GM12878 (cell line): ENCODE data around the gene SPDL1. TPM values are rescaled to one million over a fixed set of nuclear protein-coding genes. Genes with fewer than 3 reads are reported as not detected.

Experiments used
- ATAC-seq: fragments of 200-7000 bp; cut with Tn5 transposase; 3 replicates; pipeline ENCODE4 v1.9.1; 2020; ENCODE audit warnings: mild to moderate bottlenecking, moderate library complexity
- BruUV-seq: library from RNA; stranded (reverse); fragments of 400-500 nt; replicated peaks from 2 replicates; lab custom pipeline; 2021; lab: Mats Ljungman, UMichigan
- CTCF ChIA-PET: fragments of 300-600 bp; sonication (Branson Sonifier 250); formaldehyde crosslinking; extraction: SDS; loops from one replicate; lab custom pipeline; 2021; ENCODE audit warnings: inconsistent platforms; lab: Yijun Ruan, JAX
- POLR2A ChIA-PET: fragments of 350-600 bp; formaldehyde crosslinking; extraction: SDS; loops from one replicate; lab custom pipeline; 2021; ENCODE audit warnings: inconsistent platforms; lab: Charles Lee
- RAD21 ChIA-PET: fragments of 300-600 bp; sonication (Branson Sonifier 250); formaldehyde crosslinking; loops from one replicate; lab custom pipeline; 2023; ENCODE audit warnings: antibody characterized with exemption; ENCODE audit not compliant: unreplicated experiment; lab: Charles Lee
- SMC1A ChIA-PET: fragments of 300-600 bp; sonication (Branson Sonifier 250); formaldehyde crosslinking; loops from one replicate; lab custom pipeline; 2023; ENCODE audit not compliant: unreplicated experiment, uncharacterized antibody; lab: Charles Lee
- DNase-seq: peaks from one replicate; pipeline ENCODE4 v3.0.0-alpha.2; 2011; ENCODE audit warnings: low read depth, low spot score
- FAIRE-seq: peaks from 3 replicates; lab custom pipeline; 2011; peaks lifted over from hg19 to GRCh38; lab: Jason Lieb, UNC
- H2AFZ ChIP-seq: 2 replicates; pipeline ENCODE4 v1.6.0; 2011; ENCODE audit warnings: low read depth, low read length, control low read depth; ENCODE audit not compliant: control insufficient read depth
- H3K27ac ChIP-seq: 2 replicates; pipeline ENCODE4 v1.5.1; 2011; ENCODE audit warnings: control low read depth; ENCODE audit not compliant: control insufficient read depth, insufficient read depth
- H3K27me3 ChIP-seq, 2 experiments: replicated peaks in 1 of 2; 2 replicates each; pipeline versions ENCODE4 v1.6.0 to v1.6.1; 2011; ENCODE audit warnings: low read length in 1 of 2; ENCODE audit not compliant: control insufficient read depth in 2 of 2, insufficient read depth in 2 of 2
- H3K36me3 ChIP-seq, 2 experiments: 2 replicates each; pipeline ENCODE4 v1.5.1; 2011; ENCODE audit warnings: low read length in 1 of 2; ENCODE audit not compliant: control insufficient read depth in 2 of 2, insufficient read depth in 2 of 2
- H3K4me1 ChIP-seq: 2 replicates; pipeline ENCODE4 v1.6.1; 2011; ENCODE audit warnings: mild to moderate bottlenecking, low read length, moderate library complexity, mixed read lengths; ENCODE audit not compliant: control insufficient read depth, insufficient read depth
- H3K4me2 ChIP-seq: 2 replicates; pipeline ENCODE4 v1.6.0; 2011; ENCODE audit warnings: control low read depth; ENCODE audit not compliant: control insufficient read depth, insufficient read depth
- H3K4me3 ChIP-seq: fragments of 200-600 bp; sonication (generic); 2 replicates; pipeline ENCODE4 v1.5.1; 2016
- H3K79me2 ChIP-seq: 2 replicates; pipeline ENCODE4 v1.6.0; 2011; ENCODE audit warnings: low read length; ENCODE audit not compliant: control insufficient read depth, insufficient read depth
- H3K9ac ChIP-seq: 2 replicates; pipeline ENCODE4 v1.8.0; 2011; ENCODE audit warnings: low read length, control low read depth, mixed read lengths; ENCODE audit not compliant: control insufficient read depth, insufficient read depth
- H3K9me3 ChIP-seq: replicated peaks from 3 replicates; pipeline ENCODE4 v1.5.1; 2011; ENCODE audit warnings: mild to moderate bottlenecking, low read length; ENCODE audit not compliant: control insufficient read depth, insufficient read depth
- H4K20me1 ChIP-seq: 2 replicates; pipeline ENCODE4 v1.6.0; 2011; ENCODE audit not compliant: control insufficient read depth, insufficient read depth
- BRCA1 ChIP-seq: IDR thresholded peaks from 2 replicates; pipeline ENCODE4 v1.6.1; 2011; ENCODE audit warnings: low read depth, low read length, improper control_type of control experiment
- EED ChIP-seq: sonication (generic); IDR thresholded peaks from 2 replicates; pipeline ENCODE4 v1.6.1; 2016; ENCODE audit warnings: antibody characterized with exemption, low read depth
- KLF5 ChIP-seq: fragments of 450-650 bp; IDR thresholded peaks from 2 replicates; pipeline ENCODE4 v1.6.1; 2014; ENCODE audit warnings: mild to moderate bottlenecking; ENCODE audit not compliant: partially characterized antibody
- MYC ChIP-seq: IDR thresholded peaks from 2 replicates; pipeline ENCODE4 v1.6.1; 2011; ENCODE audit warnings: mild to moderate bottlenecking, low read length, moderate library complexity, inconsistent platforms; ENCODE audit not compliant: insufficient read depth, insufficient replicate concordance, insufficient read length, severe bottlenecking
- RAD21 ChIP-seq: IDR thresholded peaks from 2 replicates; pipeline ENCODE4 v1.6.1; 2011; ENCODE audit warnings: mild to moderate bottlenecking, low read depth, low read length, moderate library complexity; ENCODE audit not compliant: insufficient read depth
- STAT1 ChIP-seq: fragments of 450-650 bp; conservative IDR thresholded peaks from 2 replicates; pipeline ENCODE4 v1.6.1; 2014; ENCODE audit warnings: antibody characterized with exemption, mild to moderate bottlenecking
- STAT3 ChIP-seq: IDR thresholded peaks from 2 replicates; pipeline ENCODE4 v1.6.1; 2011; ENCODE audit warnings: low read depth, low read length, improper control_type of control experiment
- TARDBP ChIP-seq: IDR thresholded peaks from 2 replicates; pipeline ENCODE4 v1.6.1; 2016; ENCODE audit warnings: borderline replicate concordance
- ZNF622 ChIP-seq: fragments of 450-650 bp; IDR thresholded peaks from 2 replicates; pipeline ENCODE4 v1.6.1; 2017; ENCODE audit warnings: mild to moderate bottlenecking, inconsistent platforms
- WGBS: methylation state at CpG from one replicate; pipeline ENCODE4 v1.1.6; 2016; ENCODE audit warnings: low lambda C conversion rate; ENCODE audit not compliant: insufficient replicate concordance, insufficient coverage; ENCODE audit errors: missing lambda C conversion rate; 5-methylcytosine and 5-hydroxymethylcytosine counted together
- in situ Hi-C: fragments of 300-500 bp; cut with MboI; formaldehyde crosslinking; loops from 9 replicates; pipeline ENCODE4 v1.14.3; 2018; ENCODE audit warnings: mixed read lengths
- intact Hi-C: fragments of 100-400 bp; cut with micrococcal nuclease; formaldehyde crosslinking; loops from one replicate; pipeline ENCODE4 v1.14.2; 2022; ENCODE audit not compliant: unreplicated experiment
- polyA plus RNA-seq, 11 experiments: library from polyadenylated mRNA; depleted of rRNA in 4 of 11; unstranded in 6 of 11; stranded (reverse) in 5 of 11; fragments of >200 nt; fragmentation: Nextera tagmentation in 4 of 11; fragmentation: Illumina TruSeq in 1 of 11; extraction: Ambion mirVana in 4 of 11; extraction: Trizol in 1 of 11; gene quantifications; 1 replicate in 1 of 11; 2 replicates in 10 of 11; pipeline versions ENCODE4 v1.2.1 to v1.2.3, GENCODE V29; 2011 to 2016; ENCODE audit warnings: inconsistent platforms in 2 of 11, missing spikeins in 2 of 11, low read depth in 1 of 11
- total RNA-seq, 4 experiments: library from RNA; depleted of rRNA in 3 of 4; stranded (reverse); fragments of >200 nt in 3 of 4; fragmentation: Illumina TruSeq in 1 of 4; extraction: Trizol in 1 of 4; gene quantifications; 2 replicates each; pipeline versions ENCODE4 v1.2.1 to v1.2.3, GENCODE V29; 2013 to 2021
- TF ChIP-seq, protein P1 (sequence below): fragments of 450-650 bp; formaldehyde crosslinking; IDR thresholded peaks from 2 replicates; pipeline ENCODE4 v1.4.0; 2022; ENCODE audit warnings: mild to moderate bottlenecking, moderate library complexity
- TF ChIP-seq, protein P2 (sequence below): fragments of 450-650 bp; IDR thresholded peaks from 2 replicates; pipeline ENCODE4 v1.6.1; 2017; ENCODE audit warnings: mild to moderate bottlenecking, moderate library complexity
- TF ChIP-seq, protein P3 (sequence below): fragments of 450-650 bp; IDR thresholded peaks from 2 replicates; pipeline ENCODE4 v1.6.1; 2017; ENCODE audit warnings: mild to moderate bottlenecking, low read depth, inconsistent platforms; ENCODE audit not compliant: poor library complexity, severe bottlenecking

Gene SPDL1
- total and polyA plus RNA-seq, 10 of the 15 experiments (the other 5 are each of a cell fraction or from before 2014, with no cell fraction given), result 34.2 to 69.9 (median 46.0) TPM

DNA sequence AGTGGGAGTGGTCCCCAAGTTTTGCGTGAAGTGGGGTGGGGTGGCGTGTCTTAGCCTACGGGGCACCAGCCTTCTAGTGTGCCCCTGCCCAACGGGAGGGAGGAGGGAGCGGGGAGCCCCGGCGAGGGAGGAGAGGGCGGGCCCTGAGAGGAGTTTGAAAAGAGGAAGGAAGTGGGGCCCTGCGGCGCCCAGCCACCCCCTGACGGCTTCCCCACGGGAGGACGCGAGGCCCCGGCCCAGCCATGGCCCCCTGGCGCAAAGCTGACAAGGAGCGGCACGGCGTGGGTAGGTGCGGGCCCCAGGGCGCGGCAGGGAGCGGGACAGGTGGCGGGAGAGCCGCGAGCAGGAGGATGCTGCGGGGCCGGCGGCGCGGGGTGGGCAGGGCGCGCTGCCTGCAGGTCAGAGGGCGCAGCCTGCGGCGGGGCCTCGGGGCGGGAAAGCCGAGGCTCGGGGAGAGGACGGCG lies 53.5 kb downstream of the SPDL1 start, which contains the start of gene DOCK2:
Gene DOCK2, plus strand, starts transcription at position 191 of the 464 bp plus-strand sequence. Its CDS starts 52 bp downstream, at position 243.
- SMC1A ChIA-PET, result interaction anchor here (0.9 to 4.9 kb wide), 16 partner anchors 10 to 327 kb away, joined by 3 to 36 read pairs (median 4); partner anchors contain the start of gene SPDL1
- CTCF ChIA-PET, result interaction anchor here (0.8 to 2.0 kb wide), 9 partner anchors 9 to 649 kb away, joined by 3 to 12 read pairs (median 4); partner anchors contain the start of genes INSYN2B and SPDL1
- peak within 1 kb of the TSS; percentile 89 for H3K4me3 ChIP-seq
- peaks cover 56% of the 10 kb centered on the region for H3K79me2 ChIP-seq
- RAD21 ChIA-PET, result interaction anchor here (0.6 to 4.6 kb wide), 11 partner anchors 12 to 174 kb away, joined by 3 to 47 read pairs (median 5); partner anchors contain the start of gene SPDL1
- peaks cover 4% of the 10 kb centered on the region; the same call in 1 of the 2 replicates for H4K20me1 ChIP-seq
- H3K27ac ChIP-seq, result peak within 1 kb of the TSS; percentile 98
- intact Hi-C loops (loop anchor here (1.0 to 2.0 kb wide), 3 partner anchors 20 to 1058 kb away; partner anchors contain the start of gene PANK3), in situ Hi-C loops (no loop called here)
- ATAC-seq, result peak; percentile 95
- WGBS, result 1% methylated on average over 31 of the region's 42 CpGs
- peak within 1 kb of the TSS; percentile 98 for H3K9ac ChIP-seq
- peaks cover 0 to 6% of the 10 kb centered on the region in 2 experiments; a peak in 2 of 4 replicates for H3K36me3 ChIP-seq
- peaks cover 4% of the 10 kb centered on the region; the same call in 2 of the 3 replicates for H3K9me3 ChIP-seq
- no peak for DNase-seq
- H2AFZ ChIP-seq, result peak within 1 kb of the TSS; percentile 94
- POLR2A ChIA-PET, result interaction anchor here (0.6 to 4.6 kb wide), 11 partner anchors 10 to 65 kb away, joined by 3 to 24 read pairs (median 13); partner anchors contain the start of gene SPDL1
- no TSS peak for BruUV-seq
- H3K4me2 ChIP-seq, result peak within 1 kb of the TSS; percentile 99
- no peaks in the 10 kb centered on the region for H3K27me3 ChIP-seq
- peaks cover 12% of the 10 kb centered on the region; the same call in 1 of the 2 replicates for H3K4me1 ChIP-seq
- peak; percentile 31 for FAIRE-seq
- TF ChIP-seq TARDBP (no peak), ZNF622 (no peak), STAT1 (no peak), STAT3 (no peak), BRCA1 (no peak), MYC (no peak), EED (0 out of 2 replicates have a peak, but pooled peaks have one; percentile 21), RAD21 (no peak), KLF5 (peak; percentile 29)
- TF ChIP-seq, protein P1, sequence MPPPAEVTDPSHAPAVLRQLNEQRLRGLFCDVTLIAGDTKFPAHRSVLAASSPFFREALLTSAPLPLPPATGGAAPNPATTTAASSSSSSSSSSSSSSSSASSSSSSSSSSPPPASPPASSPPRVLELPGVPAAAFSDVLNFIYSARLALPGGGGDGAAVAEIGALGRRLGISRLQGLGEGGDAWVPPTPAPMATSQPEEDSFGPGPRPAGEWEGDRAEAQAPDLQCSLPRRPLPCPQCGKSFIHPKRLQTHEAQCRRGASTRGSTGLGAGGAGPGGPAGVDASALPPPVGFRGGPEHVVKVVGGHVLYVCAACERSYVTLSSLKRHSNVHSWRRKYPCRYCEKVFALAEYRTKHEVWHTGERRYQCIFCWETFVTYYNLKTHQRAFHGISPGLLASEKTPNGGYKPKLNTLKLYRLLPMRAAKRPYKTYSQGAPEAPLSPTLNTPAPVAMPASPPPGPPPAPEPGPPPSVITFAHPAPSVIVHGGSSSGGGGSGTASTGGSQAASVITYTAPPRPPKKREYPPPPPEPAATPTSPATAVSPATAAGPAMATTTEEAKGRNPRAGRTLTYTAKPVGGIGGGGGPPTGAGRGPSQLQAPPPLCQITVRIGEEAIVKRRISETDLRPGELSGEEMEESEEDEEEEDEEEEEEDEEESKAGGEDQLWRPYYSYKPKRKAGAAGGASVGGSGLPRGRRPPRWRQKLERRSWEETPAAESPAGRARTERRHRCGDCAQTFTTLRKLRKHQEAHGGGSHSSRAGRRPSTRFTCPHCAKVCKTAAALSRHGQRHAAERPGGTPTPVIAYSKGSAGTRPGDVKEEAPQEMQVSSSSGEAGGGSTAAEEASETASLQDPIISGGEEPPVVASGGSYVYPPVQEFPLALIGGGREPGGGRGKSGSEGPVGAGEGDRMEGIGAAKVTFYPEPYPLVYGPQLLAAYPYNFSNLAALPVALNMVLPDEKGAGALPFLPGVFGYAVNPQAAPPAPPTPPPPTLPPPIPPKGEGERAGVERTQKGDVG (CRISPR knock-in tag), result no peak
- TF ChIP-seq, protein P2, sequence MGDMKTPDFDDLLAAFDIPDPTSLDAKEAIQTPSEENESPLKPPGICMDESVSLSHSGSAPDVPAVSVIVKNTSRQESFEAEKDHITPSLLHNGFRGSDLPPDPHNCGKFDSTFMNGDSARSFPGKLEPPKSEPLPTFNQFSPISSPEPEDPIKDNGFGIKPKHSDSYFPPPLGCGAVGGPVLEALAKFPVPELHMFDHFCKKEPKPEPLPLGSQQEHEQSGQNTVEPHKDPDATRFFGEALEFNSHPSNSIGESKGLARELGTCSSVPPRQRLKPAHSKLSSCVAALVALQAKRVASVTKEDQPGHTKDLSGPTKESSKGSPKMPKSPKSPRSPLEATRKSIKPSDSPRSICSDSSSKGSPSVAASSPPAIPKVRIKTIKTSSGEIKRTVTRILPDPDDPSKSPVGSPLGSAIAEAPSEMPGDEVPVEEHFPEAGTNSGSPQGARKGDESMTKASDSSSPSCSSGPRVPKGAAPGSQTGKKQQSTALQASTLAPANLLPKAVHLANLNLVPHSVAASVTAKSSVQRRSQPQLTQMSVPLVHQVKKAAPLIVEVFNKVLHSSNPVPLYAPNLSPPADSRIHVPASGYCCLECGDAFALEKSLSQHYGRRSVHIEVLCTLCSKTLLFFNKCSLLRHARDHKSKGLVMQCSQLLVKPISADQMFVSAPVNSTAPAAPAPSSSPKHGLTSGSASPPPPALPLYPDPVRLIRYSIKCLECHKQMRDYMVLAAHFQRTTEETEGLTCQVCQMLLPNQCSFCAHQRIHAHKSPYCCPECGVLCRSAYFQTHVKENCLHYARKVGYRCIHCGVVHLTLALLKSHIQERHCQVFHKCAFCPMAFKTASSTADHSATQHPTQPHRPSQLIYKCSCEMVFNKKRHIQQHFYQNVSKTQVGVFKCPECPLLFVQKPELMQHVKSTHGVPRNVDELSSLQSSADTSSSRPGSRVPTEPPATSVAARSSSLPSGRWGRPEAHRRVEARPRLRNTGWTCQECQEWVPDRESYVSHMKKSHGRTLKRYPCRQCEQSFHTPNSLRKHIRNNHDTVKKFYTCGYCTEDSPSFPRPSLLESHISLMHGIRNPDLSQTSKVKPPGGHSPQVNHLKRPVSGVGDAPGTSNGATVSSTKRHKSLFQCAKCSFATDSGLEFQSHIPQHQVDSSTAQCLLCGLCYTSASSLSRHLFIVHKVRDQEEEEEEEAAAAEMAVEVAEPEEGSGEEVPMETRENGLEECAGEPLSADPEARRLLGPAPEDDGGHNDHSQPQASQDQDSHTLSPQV, result peak; percentile 66; the same call in 1 of the 2 replicates
- TF ChIP-seq, protein P3, sequence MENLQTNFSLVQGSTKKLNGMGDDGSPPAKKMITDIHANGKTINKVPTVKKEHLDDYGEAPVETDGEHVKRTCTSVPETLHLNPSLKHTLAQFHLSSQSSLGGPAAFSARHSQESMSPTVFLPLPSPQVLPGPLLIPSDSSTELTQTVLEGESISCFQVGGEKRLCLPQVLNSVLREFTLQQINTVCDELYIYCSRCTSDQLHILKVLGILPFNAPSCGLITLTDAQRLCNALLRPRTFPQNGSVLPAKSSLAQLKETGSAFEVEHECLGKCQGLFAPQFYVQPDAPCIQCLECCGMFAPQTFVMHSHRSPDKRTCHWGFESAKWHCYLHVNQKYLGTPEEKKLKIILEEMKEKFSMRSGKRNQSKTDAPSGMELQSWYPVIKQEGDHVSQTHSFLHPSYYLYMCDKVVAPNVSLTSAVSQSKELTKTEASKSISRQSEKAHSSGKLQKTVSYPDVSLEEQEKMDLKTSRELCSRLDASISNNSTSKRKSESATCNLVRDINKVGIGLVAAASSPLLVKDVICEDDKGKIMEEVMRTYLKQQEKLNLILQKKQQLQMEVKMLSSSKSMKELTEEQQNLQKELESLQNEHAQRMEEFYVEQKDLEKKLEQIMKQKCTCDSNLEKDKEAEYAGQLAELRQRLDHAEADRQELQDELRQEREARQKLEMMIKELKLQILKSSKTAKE, result no peak
